ENCODE results near the gene BCL3.

BCL3 gene

DNA sequence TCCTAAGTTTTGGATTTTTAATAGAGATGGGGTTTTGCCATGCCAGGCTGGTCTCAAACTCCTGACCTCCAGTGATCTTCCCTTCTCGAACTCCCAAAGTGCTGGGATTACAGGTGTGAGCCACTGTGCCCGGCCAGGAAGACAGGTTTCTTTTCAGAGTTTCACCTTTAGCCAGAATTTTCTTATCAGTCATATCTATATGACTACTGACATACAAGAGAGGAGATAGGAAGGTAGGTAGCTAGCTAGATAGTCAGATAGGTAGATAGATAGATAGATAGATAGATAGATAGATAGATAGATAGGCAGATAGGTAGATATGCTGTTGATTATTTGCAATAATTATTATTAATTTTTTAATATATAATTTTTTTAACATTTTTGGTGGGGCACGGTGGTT lies 36.8 kb downstream of the BCL3 start:
- DNase-seq (ENCODE audit: low read depth in 2 of 3, low spot score in 2 of 3) = no peak

DNA sequence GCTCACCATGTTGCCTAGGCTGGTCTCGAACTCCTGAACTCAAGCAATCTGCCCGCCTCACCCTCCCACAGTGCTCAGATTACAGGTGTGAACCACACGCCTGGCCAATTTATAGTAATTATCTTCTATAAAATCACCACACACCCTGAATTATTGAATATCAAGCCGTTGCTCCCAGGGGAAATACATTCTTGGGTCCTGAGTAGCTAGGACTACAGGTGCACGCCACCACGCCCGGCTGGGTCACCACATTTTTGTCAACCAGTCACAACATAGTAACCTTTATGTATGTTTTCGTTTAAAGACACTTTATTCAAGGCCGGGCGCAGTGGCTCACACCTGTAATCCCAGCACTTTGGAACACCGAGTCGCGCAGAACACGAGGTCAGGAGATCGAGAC lies 37.5 kb downstream of the BCL3 start:
- DNase-seq (ENCODE audit: low read depth in 2 of 3, low spot score in 2 of 3) = no peak

DNA sequence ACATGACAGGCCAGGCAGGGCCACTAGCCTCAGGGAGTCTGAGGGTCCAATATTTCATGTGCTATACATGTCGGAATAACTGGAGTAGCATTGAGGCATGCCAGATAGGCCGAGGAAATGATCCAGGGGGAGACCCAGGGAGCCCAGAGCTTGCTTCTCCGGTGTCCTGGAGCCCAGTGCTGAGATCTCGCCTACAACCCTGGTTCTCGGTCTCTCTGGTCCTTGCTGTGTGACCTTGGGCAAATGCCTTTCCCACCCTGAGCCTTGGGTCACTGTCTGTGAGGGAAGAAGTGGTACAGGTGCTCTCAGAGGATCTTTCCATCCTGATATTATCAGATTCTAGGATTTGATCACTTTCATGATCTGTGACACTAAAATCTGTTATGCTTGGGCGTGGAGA lies 40.5 kb downstream of the BCL3 start:
- no peak for DNase-seq (ENCODE audit: low read depth in 2 of 3, low spot score in 2 of 3)

DNA sequence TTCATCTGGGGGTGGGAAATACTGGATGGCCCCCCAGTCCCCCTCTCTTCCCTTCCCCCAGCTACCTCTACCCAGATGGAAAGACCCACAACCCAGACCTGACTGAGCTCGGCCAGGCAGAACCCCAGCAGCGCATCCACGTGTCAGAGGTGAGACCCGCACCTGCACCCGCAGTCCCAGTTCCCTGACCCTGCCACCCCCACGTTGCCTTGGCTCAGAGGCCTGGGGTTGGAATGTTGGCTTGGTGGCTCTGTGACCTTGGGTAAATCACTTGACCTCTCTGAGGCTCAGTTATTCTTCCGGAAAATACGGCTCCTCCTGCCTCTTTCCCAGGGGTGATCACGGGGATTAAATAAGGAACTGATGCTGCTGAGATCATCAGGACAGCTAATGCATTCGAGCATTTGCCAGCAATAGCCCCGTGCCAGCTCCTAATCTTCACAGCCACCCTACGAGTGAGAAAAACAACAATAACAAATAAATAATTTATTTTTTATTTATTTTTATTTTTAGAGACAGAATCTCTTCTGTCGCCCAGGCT lies 41.5 kb downstream of the BCL3 start:
- DNase-seq (ENCODE audit: low read depth in 2 of 3, low spot score in 2 of 3) = no peak

DNA sequence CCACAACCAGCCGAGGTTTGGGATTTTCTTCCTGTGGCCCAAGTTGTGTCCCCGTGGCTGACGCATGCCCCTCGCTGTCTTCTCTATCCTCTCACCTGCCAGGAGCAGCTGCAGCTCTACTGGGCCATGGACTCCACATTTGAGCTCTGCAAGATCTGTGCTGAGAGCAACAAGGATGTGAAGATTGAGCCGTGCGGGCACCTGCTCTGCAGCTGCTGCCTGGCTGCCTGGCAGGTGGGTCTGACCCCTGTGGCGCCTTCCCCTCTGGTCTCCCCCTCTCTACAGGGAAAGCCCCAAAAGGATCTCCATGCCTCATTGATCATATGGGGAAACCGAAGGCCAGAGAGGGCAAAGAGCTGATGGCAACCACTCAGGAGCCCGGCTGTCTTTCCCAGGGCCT lies 43.8 kb downstream of the BCL3 start:
- DNase-seq (ENCODE audit: low read depth in 2 of 3, low spot score in 2 of 3) = no peak

DNA sequence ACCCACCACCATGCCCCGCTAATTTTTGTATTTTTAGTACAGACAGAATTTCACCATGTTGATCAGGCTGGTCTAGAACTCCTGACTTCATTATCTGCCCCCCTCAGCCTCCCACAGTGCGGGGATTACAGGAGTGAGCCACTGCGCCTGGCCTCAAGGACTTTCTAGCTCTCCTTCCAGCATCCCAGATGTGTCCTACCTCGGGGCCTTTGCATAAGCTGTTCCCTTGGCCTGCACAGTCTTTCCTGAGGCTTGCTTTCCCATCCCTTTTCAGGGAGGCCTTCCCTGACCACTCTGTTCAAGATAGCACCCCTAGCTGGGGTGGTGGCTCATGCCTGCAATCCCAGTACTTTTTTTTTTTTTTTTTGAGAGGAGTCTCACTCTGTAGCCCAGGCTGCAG lies 46.1 kb downstream of the BCL3 start:
- DNase-seq (ENCODE audit: low read depth in 2 of 3, low spot score in 2 of 3) = no peak

DNA sequence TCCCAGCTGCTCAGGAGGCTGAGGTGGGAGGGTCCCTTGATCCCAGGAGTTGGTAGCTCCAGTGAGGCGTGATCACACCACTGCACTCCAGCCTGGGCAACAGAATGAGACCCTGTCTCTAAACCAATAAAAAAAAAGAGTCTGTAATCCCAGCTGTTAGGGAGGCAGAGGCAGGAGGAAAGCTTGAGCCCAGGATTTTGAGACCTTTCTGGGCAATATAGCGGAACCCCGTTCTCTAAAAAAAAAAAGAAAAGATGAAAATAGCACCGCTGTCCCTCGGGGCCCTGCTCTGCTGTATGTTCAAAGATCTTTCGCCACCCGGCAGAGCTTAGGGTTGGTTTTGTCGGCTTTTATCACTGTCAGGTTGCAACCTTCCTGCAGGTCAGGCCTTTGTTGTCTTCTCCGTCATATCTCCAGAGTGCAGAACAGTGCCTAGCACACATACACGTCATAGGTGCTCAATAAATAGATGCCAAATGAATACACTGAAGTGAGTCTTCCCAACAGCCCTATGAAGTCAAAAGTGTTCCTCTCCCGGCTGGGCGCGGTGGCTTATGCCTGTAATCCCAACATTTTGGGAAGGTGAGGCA lies 47.0 kb downstream of the BCL3 start:
- DNase-seq (ENCODE audit: low read depth in 2 of 3, low spot score in 2 of 3) = no peak

DNA sequence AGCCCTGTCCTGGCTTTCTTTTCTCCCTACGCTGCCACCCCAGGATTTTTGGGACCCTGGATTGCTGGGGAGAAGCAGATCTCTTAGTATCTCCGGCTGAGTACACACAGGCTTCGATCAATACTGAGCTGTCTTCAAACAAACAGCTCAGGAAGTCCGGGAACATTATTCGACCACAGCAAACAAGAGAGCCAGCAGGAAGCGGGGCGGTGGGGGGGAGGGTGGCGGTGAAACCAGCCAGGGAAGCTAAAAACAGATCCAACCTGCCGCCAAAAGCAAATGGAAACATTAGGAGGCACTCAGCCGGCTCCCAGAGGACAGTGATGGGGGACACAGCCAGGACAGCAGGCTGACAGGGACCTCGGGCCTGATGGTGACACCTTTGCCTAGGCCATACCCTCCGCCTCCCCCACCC lies 48.2 kb downstream of the BCL3 start:
- DNase-seq (ENCODE audit: low read depth in 2 of 3, low spot score in 2 of 3) = no peak

DNA sequence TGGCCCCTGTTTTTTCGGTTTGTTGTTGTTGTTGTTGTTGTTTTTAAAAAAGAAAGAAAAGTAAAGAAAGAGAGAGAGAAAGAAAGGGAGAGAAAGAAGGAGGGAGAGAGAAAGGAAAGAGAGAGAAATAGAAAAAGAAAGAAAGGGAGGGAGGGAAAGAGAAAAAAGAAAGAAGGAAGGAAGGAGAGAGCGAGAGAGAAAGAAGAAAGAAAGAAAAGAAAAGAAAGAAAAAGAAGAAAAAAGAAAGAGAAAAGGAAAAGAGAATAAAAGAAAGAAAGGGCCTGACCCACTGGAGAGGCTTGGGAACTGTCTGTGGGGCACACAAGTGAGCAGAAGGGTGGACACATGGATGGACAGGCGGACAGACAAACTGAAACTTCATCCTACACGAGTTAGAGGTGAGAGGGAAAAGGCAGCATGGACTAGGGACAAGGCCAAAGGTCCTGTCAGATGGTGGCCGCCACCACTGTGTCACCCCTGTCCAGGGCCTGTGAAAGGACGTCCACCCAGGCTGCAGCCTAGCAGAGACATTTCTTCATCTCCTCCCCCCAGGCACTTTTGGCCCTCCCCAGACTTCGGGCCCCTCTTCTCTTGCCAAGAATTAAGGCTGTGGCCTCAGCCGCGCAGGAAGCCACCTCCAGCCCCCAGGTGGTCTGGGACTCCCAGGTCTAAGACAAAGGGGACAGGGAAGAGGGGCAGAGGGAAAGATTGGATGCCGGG lies 51.3 kb downstream of the BCL3 start:
- no peak for DNase-seq (ENCODE audit: low read depth in 2 of 3, low spot score in 2 of 3)

DNA sequence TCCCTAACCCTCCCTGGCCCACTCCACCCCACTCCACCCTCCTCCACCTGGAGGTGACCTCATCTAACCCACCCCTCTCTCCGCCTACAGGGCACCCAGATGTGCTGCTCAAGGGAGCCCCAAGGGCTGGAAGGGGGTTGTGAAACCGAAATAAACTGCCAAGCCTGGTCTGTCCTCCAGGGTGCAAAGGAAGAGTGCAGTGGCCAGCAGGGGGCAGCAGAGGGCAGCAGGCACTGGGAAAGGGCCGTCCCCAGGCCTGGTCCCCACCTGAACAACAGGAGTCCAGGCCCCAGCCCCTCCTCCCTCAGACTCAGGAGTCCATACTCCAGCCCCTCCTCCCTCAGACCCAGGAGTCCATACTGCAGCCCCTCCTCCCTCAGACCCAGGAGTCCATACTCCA lies 52.0 kb downstream of the BCL3 start:
- peak; percentile 44 to 93 (median 90) for DNase-seq (ENCODE audit: low read depth in 2 of 3, low spot score in 2 of 3)

DNA sequence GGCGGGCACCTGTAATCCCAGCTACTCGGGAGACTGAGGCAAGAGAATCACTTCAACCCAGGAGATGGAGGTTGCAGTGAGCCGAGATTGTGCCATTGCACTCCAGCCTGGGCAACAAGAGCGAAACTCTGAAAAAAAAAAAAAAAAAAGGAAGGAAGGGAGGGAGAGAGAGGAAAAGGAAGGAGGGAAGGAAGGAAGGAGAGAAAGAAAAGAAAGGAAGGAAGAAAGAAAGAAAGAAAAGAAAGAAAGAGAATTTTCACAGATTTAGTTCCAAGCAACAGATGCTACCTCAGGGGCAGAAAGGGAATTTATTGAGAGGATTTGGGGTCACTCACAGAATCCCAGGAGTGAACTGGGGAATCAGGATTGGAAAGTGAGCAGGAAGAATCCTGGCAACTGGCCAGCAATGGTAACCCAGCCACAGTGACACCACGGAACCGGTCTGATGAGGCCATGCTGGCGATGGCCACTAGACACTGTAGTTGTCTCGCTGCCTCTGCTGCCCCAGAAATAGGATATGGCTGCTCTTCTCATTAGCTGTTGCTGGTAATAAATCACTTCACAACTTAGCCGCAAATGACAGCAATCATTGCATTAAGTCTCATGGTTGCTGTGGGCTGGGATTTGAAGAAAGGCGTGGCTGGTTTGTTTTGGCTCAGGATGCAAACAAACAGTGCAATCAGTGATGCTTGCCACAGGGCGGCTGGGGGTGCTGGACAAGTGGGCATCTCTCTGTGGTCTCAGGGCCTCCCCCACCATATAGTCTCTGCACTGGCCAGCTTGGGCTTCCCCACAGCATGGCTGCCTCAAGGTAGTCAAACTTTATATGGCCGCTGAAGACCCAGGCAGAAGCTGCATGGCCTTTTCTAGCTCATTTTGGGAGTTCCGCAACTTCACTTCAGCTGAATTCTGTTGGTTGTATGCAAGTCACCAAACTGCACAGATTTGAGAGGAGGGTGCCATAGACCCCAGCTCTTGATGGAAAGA lies 55.2 kb downstream of the BCL3 start:
- DNase-seq (ENCODE audit: low read depth in 2 of 3, low spot score in 2 of 3) = no peak

DNA sequence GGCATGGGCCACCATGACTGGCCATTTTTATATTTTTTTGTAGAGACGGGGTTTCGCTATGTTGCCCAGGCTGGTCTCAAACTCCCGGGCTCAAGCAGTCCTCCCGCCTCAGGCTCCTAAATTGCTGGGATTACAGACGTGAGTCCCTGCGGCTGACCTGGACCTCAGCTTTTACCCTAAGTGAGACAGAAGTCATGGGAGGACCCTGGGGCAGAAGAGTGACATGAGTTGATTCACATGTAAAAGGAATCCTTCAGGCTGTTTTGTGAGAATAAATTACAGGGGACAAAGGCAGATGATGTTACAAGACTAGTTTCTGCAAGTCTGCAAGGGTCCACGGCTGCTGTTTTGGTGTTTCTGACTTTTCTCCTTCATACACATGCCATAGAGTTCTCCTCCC lies 57.8 kb downstream of the BCL3 start:
- no peak for DNase-seq (ENCODE audit: low read depth in 2 of 3, low spot score in 2 of 3)

DNA sequence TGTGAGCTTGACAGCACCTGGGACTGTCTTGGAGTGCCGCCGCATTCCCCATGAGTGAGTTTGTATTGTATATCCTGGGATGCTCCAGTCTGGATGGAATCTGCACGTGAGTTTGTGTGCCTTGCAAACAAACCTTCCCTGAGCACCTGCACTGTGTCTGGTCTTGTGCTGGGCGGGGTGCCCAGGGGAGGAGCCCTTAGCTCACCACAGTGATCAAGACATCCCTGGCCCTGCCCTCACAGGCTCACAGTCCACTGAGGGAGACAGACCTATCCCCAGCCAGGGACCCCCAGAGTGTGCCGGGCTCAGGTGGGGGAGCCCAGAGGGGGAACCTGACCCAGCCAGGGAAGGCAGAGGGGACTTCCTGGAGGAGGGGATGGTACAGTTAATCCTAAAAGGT lies 58.7 kb downstream of the BCL3 start:
- DNase-seq (ENCODE audit: low read depth in 2 of 3, low spot score in 2 of 3) = no peak

DNA sequence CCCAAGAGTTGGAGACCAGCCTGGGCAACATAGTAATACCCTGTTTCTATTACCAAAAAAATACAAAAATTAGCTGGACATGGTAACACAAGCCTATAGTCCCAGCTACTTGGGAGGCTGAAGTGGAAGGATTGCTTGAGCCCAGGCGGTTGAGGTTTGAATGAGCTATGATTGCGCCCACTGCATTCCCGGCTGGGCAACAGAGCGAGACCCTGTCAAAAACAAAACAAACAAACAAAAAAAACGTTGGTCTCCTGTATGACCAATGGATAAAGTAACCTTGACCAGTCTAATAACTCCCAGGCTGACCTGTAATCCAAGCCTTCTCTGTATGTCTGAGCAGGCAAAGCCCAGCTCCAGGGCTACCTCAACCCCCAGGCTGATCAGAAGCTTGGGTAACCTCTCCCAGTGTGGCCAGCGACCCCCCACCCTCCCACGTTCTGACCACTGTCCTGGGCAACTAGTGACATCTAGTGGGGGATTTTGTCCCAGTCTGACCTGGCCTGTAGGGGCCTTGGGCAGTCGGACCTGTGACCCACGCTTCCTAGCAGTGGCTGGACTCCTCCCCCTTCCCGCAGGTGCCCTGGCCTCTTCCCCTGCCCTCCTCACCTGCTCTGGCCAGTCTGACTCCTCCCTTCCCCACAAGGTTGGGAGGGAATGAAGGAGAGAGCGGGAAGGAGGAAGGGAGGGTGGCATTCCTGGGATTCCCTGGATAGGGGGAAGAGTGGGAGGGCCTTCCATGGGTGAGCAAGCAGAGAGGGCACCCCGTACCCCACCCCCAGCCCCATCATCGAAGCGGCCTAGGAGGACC lies 59.3 kb downstream of the BCL3 start:
- no peak for DNase-seq (ENCODE audit: low read depth in 2 of 3, low spot score in 2 of 3)

DNA sequence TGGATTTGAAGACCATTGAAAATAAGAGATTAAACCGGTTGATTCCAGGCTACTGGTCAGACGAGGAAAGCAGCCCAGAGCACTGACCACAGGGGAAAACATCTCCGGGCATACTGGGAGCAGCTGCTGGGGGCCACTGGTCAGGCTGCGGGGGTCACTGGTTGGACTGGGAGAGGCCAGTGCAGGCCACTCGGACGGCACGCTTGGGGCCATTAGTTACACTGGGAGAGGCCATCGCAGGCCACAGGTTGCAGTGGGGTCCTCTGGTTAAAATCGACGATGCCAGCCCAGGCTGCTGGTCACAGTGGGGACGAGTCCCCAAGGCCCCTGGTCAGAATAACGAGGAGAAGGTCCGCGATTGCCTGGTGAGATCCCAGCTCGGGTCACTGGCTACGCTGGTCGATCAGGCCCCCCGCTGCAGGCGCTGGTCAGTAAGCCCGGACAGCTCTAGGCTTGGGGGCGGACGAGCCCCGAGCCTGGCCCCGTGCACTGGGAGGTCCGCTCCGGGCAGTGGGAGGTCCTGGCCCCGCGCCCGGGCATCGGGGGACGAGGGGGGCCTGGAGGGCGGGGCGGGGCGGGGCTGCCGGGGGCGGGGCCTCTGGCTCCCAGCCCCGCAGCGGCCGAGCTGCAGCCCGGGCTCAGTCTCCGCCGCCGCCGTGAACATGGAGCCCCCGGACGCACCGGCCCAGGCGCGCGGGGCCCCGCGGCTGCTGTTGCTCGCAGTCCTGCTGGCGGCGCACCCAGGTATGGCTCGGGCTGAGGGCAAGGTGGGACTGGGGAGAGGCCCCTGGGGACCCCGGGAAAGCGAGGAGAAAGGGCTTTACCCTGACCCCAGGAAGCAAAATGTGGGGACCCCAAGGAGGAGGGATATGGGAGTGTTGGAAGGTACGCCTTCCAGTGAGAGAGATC lies 60.2 kb downstream of the BCL3 start, which contains the start of gene BCAM:
BCAM (plus strand) TSS at position 641 of the 909 bp plus-strand sequence; CDS start at position 663, 22 bp downstream.
- no peak for DNase-seq (ENCODE audit: low read depth in 2 of 3, low spot score in 2 of 3)

Measured in activated CD8-positive, alpha-beta memory T cell treated with anti-CD3 and anti-CD28 coated beads for 48 hours (primary cell).